Left ventricle myocardium superior (tissue), 1 donor: ENCODE measurements around the gene MAN1B1. TPM values are rescaled to one million over a fixed set of nuclear protein-coding genes. Genes with fewer than 3 reads are reported as not detected.
A peak's percentile ranks its signal among the peaks of the same experiment; 100 is the strongest.

Source experiments
- ATAC-seq: fragments of 200-7000 bp; cut with Tn5 transposase; one replicate; pipeline ENCODE4 v1.9.1; 2020; ENCODE audit warnings: mild to moderate bottlenecking, moderate library complexity
- DNase-seq: peaks from one replicate; pipeline ENCODE4 v3.0.0-alpha.2; 2020
- intact Hi-C: fragments of 100-400 bp; cut with micrococcal nuclease; formaldehyde crosslinking; loops from one replicate; pipeline ENCODE4 v1.11.0; 2022
- total RNA-seq: library from RNA; stranded (reverse); fragmentation: NEBNext Ultra II Directional; extraction: Animal tissue kit (Norgen Biotek cat#: 25700); gene quantifications from one replicate; pipeline ENCODE4 v1.2.1, GENCODE V29; 2021
- donor health status: DM: no; HTN: yes; CAD: no; lungs with severe emphysema.

Gene MAN1B1
- total RNA-seq, 1 donor from 2014 or later = 21.4 TPM

- intact Hi-C loops = no loop called here
- ATAC-seq (no peak), DNase-seq (no peak)
Measured at GRCh38 chr9:137080260-137081122, 6.3 kb upstream of the MAN1B1 start.

GRCh38 chr9:137082222-137082924 is 4.4 kb upstream of the MAN1B1 start:
- DNase-seq (peak; percentile 29), ATAC-seq (no peak)
- intact Hi-C loops = no loop called here

- intact Hi-C loops = no loop called here
- DNase-seq = no peak
- no peak for ATAC-seq
Measured at GRCh38 chr9:137082925-137083290, 3.9 kb upstream of the MAN1B1 start.

GRCh38 chr9:137083394-137084004 is 3.3 kb upstream of the MAN1B1 start:
- intact Hi-C loops = no loop called here
- DNase-seq = peak; percentile 65
- no peak for ATAC-seq

GRCh38 chr9:137084526-137084925 is 2.3 kb upstream of the MAN1B1 start:
- intact Hi-C loops = no loop called here
- ATAC-seq = no peak
- DNase-seq = peak; percentile 28

- peak; percentile 47 for ATAC-seq
- peak; percentile 74 for DNase-seq
- intact Hi-C loops = no loop called here
Measured at GRCh38 chr9:137085920-137086530, 760 bp upstream of the MAN1B1 start.

GRCh38 chr9:137087409-137087925 is 682 bp downstream of the MAN1B1 start:
- DNase-seq = no peak
- intact Hi-C loops = no loop called here
- ATAC-seq = no peak

- intact Hi-C loops = no loop called here
- no peak for DNase-seq
- no peak for ATAC-seq
Measured at GRCh38 chr9:137088121-137088520, 1.3 kb downstream of the MAN1B1 start.

GRCh38 chr9:137089232-137089947 is 2.6 kb downstream of the MAN1B1 start:
- DNase-seq (no peak), ATAC-seq (no peak)
- intact Hi-C loops = no loop called here

- no peak for DNase-seq
- ATAC-seq = no peak
- intact Hi-C loops = no loop called here
Measured at GRCh38 chr9:137095664-137096517, 9.1 kb downstream of the MAN1B1 start.

GRCh38 chr9:137096785-137097546 is 10.2 kb downstream of the MAN1B1 start:
- intact Hi-C loops = no loop called here
- DNase-seq (no peak), ATAC-seq (no peak)

- intact Hi-C loops = no loop called here
- ATAC-seq = no peak
- DNase-seq = no peak
Measured at GRCh38 chr9:137097761-137098462, 11.1 kb downstream of the MAN1B1 start.

GRCh38 chr9:137099231-137099630 is 12.4 kb downstream of the MAN1B1 start:
- ATAC-seq (no peak), DNase-seq (no peak)
- intact Hi-C loops = no loop called here

GRCh38 chr9:137103206-137103999 is 16.6 kb downstream of the MAN1B1 start:
- DNase-seq (peak; percentile 15), ATAC-seq (no peak)
- intact Hi-C loops = no loop called here

GRCh38 chr9:137105814-137106661 is 19.3 kb downstream of the MAN1B1 start:
- intact Hi-C loops = no loop called here
- no peak for ATAC-seq
- peak; percentile 15 for DNase-seq
